ENCODE results near the gene TP73.

TP73 gene

GRCh38 chr1:3732434-3733093 is 80.2 kb downstream of the TP73 start:
- no peak for DNase-seq (ENCODE audit: low read depth)
- TF ChIP-seq, protein P1, sequence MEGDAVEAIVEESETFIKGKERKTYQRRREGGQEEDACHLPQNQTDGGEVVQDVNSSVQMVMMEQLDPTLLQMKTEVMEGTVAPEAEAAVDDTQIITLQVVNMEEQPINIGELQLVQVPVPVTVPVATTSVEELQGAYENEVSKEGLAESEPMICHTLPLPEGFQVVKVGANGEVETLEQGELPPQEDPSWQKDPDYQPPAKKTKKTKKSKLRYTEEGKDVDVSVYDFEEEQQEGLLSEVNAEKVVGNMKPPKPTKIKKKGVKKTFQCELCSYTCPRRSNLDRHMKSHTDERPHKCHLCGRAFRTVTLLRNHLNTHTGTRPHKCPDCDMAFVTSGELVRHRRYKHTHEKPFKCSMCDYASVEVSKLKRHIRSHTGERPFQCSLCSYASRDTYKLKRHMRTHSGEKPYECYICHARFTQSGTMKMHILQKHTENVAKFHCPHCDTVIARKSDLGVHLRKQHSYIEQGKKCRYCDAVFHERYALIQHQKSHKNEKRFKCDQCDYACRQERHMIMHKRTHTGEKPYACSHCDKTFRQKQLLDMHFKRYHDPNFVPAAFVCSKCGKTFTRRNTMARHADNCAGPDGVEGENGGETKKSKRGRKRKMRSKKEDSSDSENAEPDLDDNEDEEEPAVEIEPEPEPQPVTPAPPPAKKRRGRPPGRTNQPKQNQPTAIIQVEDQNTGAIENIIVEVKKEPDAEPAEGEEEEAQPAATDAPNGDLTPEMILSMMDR (conservative IDR thresholded peaks at IDR 0.05; ENCODE audit: low read depth, low read length), result peak; percentile 11
- H3K4me3 ChIP-seq (ENCODE audit: low read length), result no peak overlapping the region

DNA sequence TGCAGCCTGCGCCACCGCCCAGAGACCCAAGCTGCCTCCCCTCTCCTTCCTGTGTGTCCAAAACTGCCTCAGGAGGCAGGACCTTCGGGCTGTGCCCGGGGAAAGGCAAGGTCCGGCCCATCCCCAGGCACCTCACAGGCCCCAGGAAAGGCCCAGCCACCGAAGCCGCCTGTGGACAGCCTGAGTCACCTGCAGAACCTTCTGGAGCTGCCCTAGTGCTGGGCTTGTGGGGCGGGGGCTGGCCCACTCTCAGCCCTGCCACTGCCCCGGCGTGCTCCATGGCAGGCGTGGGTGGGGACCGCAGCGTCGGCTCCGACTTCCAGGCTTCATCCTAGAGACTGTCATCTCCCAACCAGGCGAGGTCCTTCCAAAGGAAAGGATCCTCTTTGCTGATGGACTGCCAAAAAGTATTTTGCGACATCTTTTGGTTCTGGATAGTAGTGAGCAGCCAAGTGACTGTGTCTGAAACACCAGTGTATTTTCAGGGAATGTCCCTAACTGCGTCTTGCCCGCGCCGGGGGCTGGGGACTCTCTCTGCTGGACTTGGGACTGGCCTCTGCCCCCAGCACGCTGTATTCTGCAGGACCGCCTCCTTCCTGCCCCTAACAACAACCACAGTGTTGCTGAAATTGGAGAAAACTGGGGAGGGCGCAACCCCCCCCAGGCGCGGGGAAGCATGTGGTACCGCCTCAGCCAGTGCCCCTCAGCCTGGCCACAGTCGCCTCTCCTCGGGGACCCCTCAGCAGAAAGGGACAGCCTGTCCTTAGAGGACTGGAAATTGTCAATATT is 81.0 kb downstream of the TP73 start:
- DNase-seq (ENCODE audit: low read depth), result no peak
- no peak overlapping the region for H3K4me3 ChIP-seq (ENCODE audit: low read length)
- TF ChIP-seq, protein P1 (conservative IDR thresholded peaks at IDR 0.05; ENCODE audit: low read depth, low read length), result no peak

DNA sequence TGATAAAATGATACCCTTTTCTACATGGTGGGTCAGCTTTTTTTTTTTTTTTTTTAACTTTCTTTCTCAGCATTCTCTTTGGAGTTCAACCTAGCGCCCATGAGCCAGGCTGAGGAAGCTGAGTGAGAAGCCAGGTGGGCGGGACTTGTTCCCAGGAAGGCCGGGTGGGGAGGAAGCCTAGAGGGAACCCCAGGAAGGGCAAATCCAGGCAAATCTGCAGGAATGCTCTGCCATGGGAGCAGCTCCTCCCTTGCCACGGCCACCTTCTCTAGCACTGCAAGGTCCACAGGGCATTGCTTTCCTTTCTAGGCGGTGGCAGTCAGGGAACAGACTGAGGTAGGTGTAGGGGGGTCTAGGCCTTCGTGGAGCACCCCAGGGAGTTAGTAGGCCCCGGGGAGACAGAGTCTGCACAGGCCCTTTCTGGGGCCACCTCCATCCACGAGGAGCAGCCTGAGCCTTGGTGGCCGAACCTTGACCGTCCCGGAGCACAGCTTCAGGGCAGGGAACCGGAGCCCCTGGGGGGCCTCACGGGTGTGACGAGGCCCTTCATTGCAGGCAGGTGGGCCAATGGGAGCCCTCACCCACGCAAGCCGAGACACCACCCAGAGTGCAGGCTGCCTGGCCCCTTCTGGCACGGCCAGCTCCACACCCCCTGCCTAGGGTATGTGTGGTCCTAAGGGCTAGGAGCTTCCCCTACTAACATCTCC is 81.7 kb downstream of the TP73 start:
- no peak overlapping the region for H3K4me3 ChIP-seq (ENCODE audit: low read length)
- DNase-seq (ENCODE audit: low read depth), result no peak
- TF ChIP-seq, protein P1 (conservative IDR thresholded peaks at IDR 0.05; ENCODE audit: low read depth, low read length), result no peak

GRCh38 chr1:3734602-3735001 is 82.3 kb downstream of the TP73 start:
- DNase-seq (ENCODE audit: low read depth), result no peak
- no peak overlapping the region for H3K4me3 ChIP-seq (ENCODE audit: low read length)
- TF ChIP-seq, protein P1 (conservative IDR thresholded peaks at IDR 0.05; ENCODE audit: low read depth, low read length), result no peak

DNA sequence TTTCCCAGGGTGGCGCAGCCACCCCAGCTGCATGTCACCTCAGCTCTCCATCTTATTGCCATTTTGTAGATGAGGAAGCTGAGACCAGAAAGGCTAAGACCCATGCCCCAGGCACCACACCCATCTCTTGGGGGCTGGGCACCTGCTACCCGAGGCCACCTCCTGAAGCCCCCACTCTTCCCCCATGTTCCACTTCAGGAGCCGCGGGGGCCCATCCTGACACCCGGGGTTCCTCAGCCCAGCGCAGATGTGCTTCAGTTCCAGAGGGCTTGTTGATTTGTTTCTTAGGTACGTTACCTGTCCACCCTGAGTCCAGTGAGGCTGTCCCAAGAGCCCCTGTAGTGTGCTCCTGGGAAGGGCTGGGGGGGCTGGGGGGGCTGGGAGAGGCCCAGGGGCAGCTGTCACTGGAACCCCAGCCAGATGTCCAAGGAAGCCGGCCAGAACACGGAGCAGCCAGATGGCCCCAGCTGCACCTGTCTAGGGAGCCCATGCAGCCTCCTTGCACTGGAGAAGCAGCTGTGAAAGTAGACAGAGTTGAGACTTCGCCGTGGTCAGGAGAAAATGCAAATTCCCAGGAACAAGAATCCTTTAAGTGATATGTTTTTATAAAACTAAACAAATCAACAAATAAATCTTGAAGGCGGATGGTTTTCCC is 82.8 kb downstream of the TP73 start:
- H3K4me3 ChIP-seq (ENCODE audit: low read length), result no peak overlapping the region
- TF ChIP-seq, protein P1 (conservative IDR thresholded peaks at IDR 0.05; ENCODE audit: low read depth, low read length), result no peak
- DNase-seq (ENCODE audit: low read depth), result no peak

DNA sequence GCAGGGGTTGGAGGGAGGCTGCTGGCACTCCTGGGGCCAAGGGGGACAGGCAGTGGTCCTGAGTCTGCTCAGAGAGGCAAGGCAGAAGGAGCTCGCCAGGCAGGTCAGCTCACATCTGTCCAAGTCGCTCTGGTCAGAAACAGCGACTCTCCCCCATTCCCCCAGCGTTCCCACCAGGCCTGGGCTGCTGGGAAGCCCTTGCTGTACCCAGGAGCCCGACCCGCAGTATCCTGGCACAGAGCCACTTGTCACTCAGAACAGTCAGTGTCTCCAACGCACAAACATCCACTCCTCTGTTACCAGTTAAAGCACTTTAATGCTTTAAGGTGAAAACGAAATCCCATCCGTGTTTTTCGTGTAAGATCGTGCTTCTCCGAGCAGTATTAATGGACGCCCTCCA is 83.4 kb downstream of the TP73 start:
- TF ChIP-seq, protein P1 (conservative IDR thresholded peaks at IDR 0.05; ENCODE audit: low read depth, low read length), result no peak
- DNase-seq (ENCODE audit: low read depth), result no peak

More for the DNA sequence above, 83.4 kb downstream of the TP73 start:
- no peak overlapping the region for H3K4me3 ChIP-seq (ENCODE audit: low read length)

All from retinal pigment epithelial cell (primary cell).